PC-3 (cell line): ENCODE results near the gene OR52I1. TPM values are rescaled to one million over a fixed set of nuclear protein-coding genes. Genes with fewer than 3 reads are reported as not detected.

Experiments
- ATAC-seq: fragments of 200-7000 bp; cut with Tn5 transposase; 2 replicates; pipeline ENCODE4 v1.9.1; 2020; ENCODE audit warnings: mild to moderate bottlenecking, moderate library complexity
- BruUV-seq: library from RNA; stranded (reverse); fragments of 400-500 nt; replicated peaks from 2 replicates; lab custom pipeline; 2021; lab: Mats Ljungman, UMichigan
- CTCF ChIA-PET: fragments of 300-600 bp; sonication (Branson Sonifier 250); formaldehyde crosslinking; loops from one replicate; lab custom pipeline; 2022; ENCODE audit warnings: antibody characterized with exemption; lab: Charles Lee
- POLR2A ChIA-PET: fragments of 300-600 bp; sonication (Branson Sonifier 250); formaldehyde crosslinking; loops from one replicate; lab custom pipeline; 2022; ENCODE audit warnings: antibody characterized with exemption; ENCODE audit not compliant: unreplicated experiment; lab: Charles Lee
- DNase-seq: peaks from one replicate; pipeline ENCODE4 v3.0.0-alpha.2; 2015
- H2AFZ ChIP-seq: fragments of 300-600 bp; sonication (generic); 2 replicates; pipeline ENCODE4 v1.6.0; 2016; ENCODE audit warnings: antibody characterized with exemption, low read length
- H3F3A ChIP-seq: fragments of 300-600 bp; sonication (generic); one replicate; pipeline ENCODE4 v1.6.0; 2017; ENCODE audit warnings: antibody characterized with exemption, low read length, control low read depth, mild to moderate bottlenecking; ENCODE audit not compliant: unreplicated experiment
- H3K27ac ChIP-seq: fragments of 300-600 bp; sonication (generic); 2 replicates; pipeline ENCODE4 v1.5.1; 2016; ENCODE audit warnings: mild to moderate bottlenecking, low read length
- H3K27me3 ChIP-seq: fragments of 300-600 bp; sonication (generic); 2 replicates; pipeline ENCODE4 v1.6.1; 2016; ENCODE audit warnings: low read length, mixed read lengths
- H3K36me3 ChIP-seq: fragments of 300-600 bp; sonication (generic); 2 replicates; pipeline ENCODE4 v1.6.1; 2016; ENCODE audit warnings: low read depth, mixed run types, low read length, mixed read lengths
- H3K4me1 ChIP-seq: fragments of 300-600 bp; sonication (generic); 2 replicates; pipeline ENCODE4 v1.5.1; 2016; ENCODE audit warnings: low read length; ENCODE audit not compliant: insufficient read depth
- H3K4me2 ChIP-seq: fragments of 300-600 bp; sonication (generic); 2 replicates; pipeline ENCODE4 v1.6.0; 2016; ENCODE audit warnings: low read length
- H3K4me3 ChIP-seq: fragments of 300-600 bp; sonication (generic); 2 replicates; pipeline ENCODE4 v1.5.1; 2016; ENCODE audit warnings: mild to moderate bottlenecking, low read length, mixed read lengths
- H3K79me2 ChIP-seq: fragments of 300-600 bp; sonication (generic); 2 replicates; pipeline ENCODE4 v1.6.1; 2017; ENCODE audit warnings: low read length, mixed read lengths
- H3K9ac ChIP-seq: fragments of 300-600 bp; sonication (generic); 2 replicates; pipeline ENCODE4 v1.6.0; 2016; ENCODE audit warnings: mild to moderate bottlenecking, low read length
- H3K9me2 ChIP-seq: fragments of 300-600 bp; sonication (generic); replicated peaks from 2 replicates; pipeline ENCODE4 v1.6.1; 2016; ENCODE audit warnings: mixed run types, low read length, mixed read lengths
- H3K9me3 ChIP-seq: fragments of 300-600 bp; sonication (generic); 2 replicates; pipeline ENCODE4 v1.6.1; 2016; ENCODE audit warnings: low read length, mixed read lengths
- H4K20me1 ChIP-seq: fragments of 300-600 bp; sonication (generic); 2 replicates; pipeline ENCODE4 v1.6.1; 2016; ENCODE audit warnings: low read length, mixed read lengths
- CTCF ChIP-seq: fragments of 300-600 bp; sonication (generic); conservative IDR thresholded peaks from 2 replicates; pipeline ENCODE4 v1.5.1; 2017; ENCODE audit warnings: antibody characterized with exemption, low read depth, mild to moderate bottlenecking, low read length
- EZH2 ChIP-seq: fragments of 300-600 bp; sonication (generic); IDR thresholded peaks from one replicate; pipeline ENCODE4 v1.6.1; 2017; ENCODE audit warnings: antibody characterized with exemption, mild to moderate bottlenecking, low read length; ENCODE audit not compliant: unreplicated experiment
- EZH2phosphoT487 ChIP-seq: fragments of 300-600 bp; sonication (generic); IDR thresholded peaks from 2 replicates; pipeline ENCODE4 v1.6.1; 2018; ENCODE audit warnings: mild to moderate bottlenecking, antibody characterized with exemption, low read length, borderline replicate concordance
- intact Hi-C: fragments of 100-400 bp; cut with micrococcal nuclease; formaldehyde crosslinking; loops from 2 replicates; pipeline ENCODE4 v1.9.0; 2023
- total RNA-seq: library from RNA; depleted of rRNA; stranded (reverse); fragments of >200 nt; gene quantifications from 2 replicates; pipeline ENCODE4 v1.2.3, GENCODE V29; 2014

OR52I1 gene
- total RNA-seq, 1 experiment from 2014 or later = not detected

GRCh38 chr11:4636962-4637661 is 43.3 kb downstream of the OR52I1 start, which contains the start of gene OR51D1:
Gene OR51D1, plus strand, starts transcription at chr11:4637477. Its CDS starts 2,314 bp downstream, at chr11:4639791.
- peak; percentile 92 for ATAC-seq
- TF ChIP-seq EZH2phosphoT487 (no peak), CTCF (peak; percentile 73)
- Histone ChIP-seq H3K4me3 (no peak within 1 kb of the TSS), H3K79me2 (no peaks in the 10 kb centered on the region), H3K27me3 (no peaks in the 10 kb centered on the region; the same call in 1 of the 2 replicates), H2AFZ (0 out of 2 replicates have a peak within 1 kb of the TSS, but pooled peaks have one; percentile 46), H3F3A (no peaks in the 10 kb centered on the region), H3K27ac (no peak within 1 kb of the TSS), H3K9me3 (no peaks in the 10 kb centered on the region), H3K36me3 (no peaks in the 10 kb centered on the region), H3K4me2 (0 out of 2 replicates have a peak within 1 kb of the TSS, but pooled peaks have one; percentile 51), H4K20me1 (no peaks in the 10 kb centered on the region), H3K9me2 (no peaks in the 10 kb centered on the region), H3K4me1 (no peaks in the 10 kb centered on the region), H3K9ac (no peak within 1 kb of the TSS)
- BruUV-seq = no TSS peak
- DNase-seq = peak; percentile 73
- ChIA-PET POLR2A (no interaction called here), CTCF (interaction anchor here (0.6 kb wide), 1 partner anchor 36 kb away, joined by 3 read pairs; no protein-coding TSS in a partner anchor)
- intact Hi-C loops = loop anchor here (1.0 kb wide), 1 partner anchor 367 kb away; no protein-coding TSS in a partner anchor

GRCh38 chr11:4637662-4638047 is 43.8 kb downstream of the OR52I1 start:
- no peak overlapping the region for H3K9ac ChIP-seq
- no peaks in the 10 kb centered on the region for H3K79me2 ChIP-seq
- no peaks in the 10 kb centered on the region for H3K9me2 ChIP-seq
- ChIA-PET CTCF (no interaction called here), POLR2A (no interaction called here)
- H3K4me2 ChIP-seq = no peak overlapping the region
- no peaks in the 10 kb centered on the region for H3K4me1 ChIP-seq
- intact Hi-C loops = loop anchor here (1.0 kb wide), 1 partner anchor 367 kb away; no protein-coding TSS in a partner anchor
- no peaks in the 10 kb centered on the region for H3K9me3 ChIP-seq
- H3K36me3 ChIP-seq = no peaks in the 10 kb centered on the region
- no peaks in the 10 kb centered on the region for H3F3A ChIP-seq
- ATAC-seq (no peak), DNase-seq (no peak)
- no TSS peak for BruUV-seq
- no peak overlapping the region for H3K4me3 ChIP-seq
- TF ChIP-seq CTCF (no peak), EZH2phosphoT487 (no peak), EZH2 (no peak)
- no peaks in the 10 kb centered on the region for H4K20me1 ChIP-seq
- H3K27ac ChIP-seq = no peak overlapping the region
- H2AFZ ChIP-seq = no peak overlapping the region
- H3K27me3 ChIP-seq = no peaks in the 10 kb centered on the region; the same call in 1 of the 2 replicates

- H3K27ac ChIP-seq = no peak overlapping the region
- intact Hi-C loops = no loop called here
- no peak overlapping the region for H2AFZ ChIP-seq
- no peaks in the 10 kb centered on the region for H4K20me1 ChIP-seq
- no peaks in the 10 kb centered on the region for H3K9me3 ChIP-seq
- H3K27me3 ChIP-seq = no peaks in the 10 kb centered on the region; the same call in 1 of the 2 replicates
- H3K9me2 ChIP-seq = no peaks in the 10 kb centered on the region
- no peaks in the 10 kb centered on the region for H3K4me1 ChIP-seq
- no peaks in the 10 kb centered on the region for H3F3A ChIP-seq
- no peak overlapping the region for H3K4me3 ChIP-seq
- ATAC-seq (no peak), DNase-seq (no peak)
- H3K4me2 ChIP-seq = no peak overlapping the region
- no TSS peak for BruUV-seq
- no peaks in the 10 kb centered on the region for H3K79me2 ChIP-seq
- H3K9ac ChIP-seq = no peak overlapping the region
- ChIA-PET POLR2A (no interaction called here), CTCF (no interaction called here)
- no peak for TF ChIP-seq EZH2phosphoT487
- TF ChIP-seq CTCF = no peak
- no peak for TF ChIP-seq EZH2
- no peaks in the 10 kb centered on the region for H3K36me3 ChIP-seq
Measured at GRCh38 chr11:4639931-4640330, 46.1 kb downstream of the OR52I1 start.
